Breast epithelium (tissue), 3 donors: ENCODE data around the gene SOCS7.

Experiments
- POLR2AphosphoS5 ChIP-seq, 3 donors: sonication (generic); formaldehyde crosslinking; IDR thresholded peaks; one replicate each; pipeline ENCODE4 v1.6.1; 2017; ENCODE audit warnings: antibody characterized with exemption in 3 of 3
- TF ChIP-seq, protein P1 (sequence below), 3 donors: fragments of 450-650 bp; IDR thresholded peaks; one replicate each; pipeline ENCODE4 v1.5.1; 2016 to 2017; ENCODE audit warnings: antibody characterized with exemption in 3 of 3, mild to moderate bottlenecking in 3 of 3, moderate library complexity in 3 of 3

DNA sequence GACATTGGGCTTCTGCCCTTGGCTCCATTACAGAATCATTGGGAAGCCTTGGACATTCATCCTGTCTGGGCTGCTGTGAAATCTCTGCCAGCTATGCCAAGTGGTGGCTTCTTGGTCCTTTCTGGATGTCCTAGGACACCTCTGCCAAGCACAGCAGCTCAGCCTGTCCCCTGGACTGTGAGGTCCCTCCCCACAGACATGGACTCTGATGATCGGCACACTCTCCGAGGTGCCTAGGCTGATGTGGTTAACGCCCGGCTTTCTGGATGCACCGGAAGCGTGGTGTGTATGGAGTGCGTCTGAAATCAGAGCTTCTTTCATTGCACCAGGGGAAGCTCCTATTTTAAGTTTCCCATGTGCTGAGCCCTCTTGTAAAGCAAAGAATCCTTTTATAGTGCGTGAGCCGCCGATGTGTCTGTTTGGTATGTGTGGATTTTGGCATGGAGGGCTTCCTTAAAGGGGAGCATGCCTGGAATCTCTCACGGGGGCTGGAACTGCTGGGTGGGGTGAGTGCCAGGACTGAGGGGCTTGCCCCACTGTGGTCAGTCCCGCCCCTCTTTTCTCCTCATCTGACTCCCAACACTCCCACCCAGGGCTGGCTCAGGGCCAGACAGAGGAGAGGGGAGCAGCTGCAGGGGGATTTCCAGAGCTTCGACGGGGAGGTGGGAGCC lies 69.7 kb downstream of the SOCS7 start:
- TF ChIP-seq, protein P1, sequence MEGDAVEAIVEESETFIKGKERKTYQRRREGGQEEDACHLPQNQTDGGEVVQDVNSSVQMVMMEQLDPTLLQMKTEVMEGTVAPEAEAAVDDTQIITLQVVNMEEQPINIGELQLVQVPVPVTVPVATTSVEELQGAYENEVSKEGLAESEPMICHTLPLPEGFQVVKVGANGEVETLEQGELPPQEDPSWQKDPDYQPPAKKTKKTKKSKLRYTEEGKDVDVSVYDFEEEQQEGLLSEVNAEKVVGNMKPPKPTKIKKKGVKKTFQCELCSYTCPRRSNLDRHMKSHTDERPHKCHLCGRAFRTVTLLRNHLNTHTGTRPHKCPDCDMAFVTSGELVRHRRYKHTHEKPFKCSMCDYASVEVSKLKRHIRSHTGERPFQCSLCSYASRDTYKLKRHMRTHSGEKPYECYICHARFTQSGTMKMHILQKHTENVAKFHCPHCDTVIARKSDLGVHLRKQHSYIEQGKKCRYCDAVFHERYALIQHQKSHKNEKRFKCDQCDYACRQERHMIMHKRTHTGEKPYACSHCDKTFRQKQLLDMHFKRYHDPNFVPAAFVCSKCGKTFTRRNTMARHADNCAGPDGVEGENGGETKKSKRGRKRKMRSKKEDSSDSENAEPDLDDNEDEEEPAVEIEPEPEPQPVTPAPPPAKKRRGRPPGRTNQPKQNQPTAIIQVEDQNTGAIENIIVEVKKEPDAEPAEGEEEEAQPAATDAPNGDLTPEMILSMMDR (IDR thresholded peaks at IDR 0.05) = no peak
- TF ChIP-seq POLR2AphosphoS5 (IDR thresholded peaks at IDR 0.05) = no peak
